GM12878 (cell line): ENCODE measurements around the gene EPHA7.

Source experiments
- CBFB ChIP-seq: IDR thresholded peaks from 2 replicates; pipeline ENCODE4 v1.6.1; 2016; ENCODE audit warnings: antibody characterized with exemption, low read depth
- CBX3 ChIP-seq: fragments of 200-600 bp; sonication (generic); IDR thresholded peaks from 2 replicates; pipeline ENCODE4 v1.6.1; 2016; ENCODE audit warnings: low read depth, borderline replicate concordance
- CTCF ChIP-seq, 3 experiments: IDR thresholded peaks in 2 of 3; conservative IDR thresholded peaks in 1 of 3; 2 replicates each; pipeline ENCODE4 v1.5.1; 2011; ENCODE audit warnings: low read depth in 3 of 3, low read length in 3 of 3, mild to moderate bottlenecking in 3 of 3, control low read depth in 2 of 3, moderate library complexity in 2 of 3, inconsistent platforms in 1 of 3, mixed read lengths in 1 of 3; ENCODE audit not compliant: control insufficient read depth in 2 of 3, insufficient read depth in 1 of 3; ENCODE audit errors: extremely low read depth in 1 of 3
- HDAC2 ChIP-seq: fragments of 200-600 bp; sonication (generic); IDR thresholded peaks from 2 replicates; pipeline ENCODE4 v1.6.1; 2017
- KDM1A ChIP-seq: fragments of 200-600 bp; sonication (generic); IDR thresholded peaks from 2 replicates; pipeline ENCODE4 v1.6.1; 2016; ENCODE audit warnings: borderline replicate concordance
- MTA2 ChIP-seq: fragments of 450-650 bp; IDR thresholded peaks from 2 replicates; pipeline ENCODE4 v1.6.1; 2016; ENCODE audit warnings: low read depth, mild to moderate bottlenecking, moderate library complexity
- POLR2A ChIP-seq: IDR thresholded peaks from 2 replicates; pipeline ENCODE4 v1.6.1; 2011; ENCODE audit warnings: low read depth, mild to moderate bottlenecking, low read length
- POLR2AphosphoS5 ChIP-seq: IDR thresholded peaks from 2 replicates; pipeline ENCODE4 v1.6.1; 2011; ENCODE audit warnings: mild to moderate bottlenecking, low read length, inconsistent platforms
- ZNF207 ChIP-seq: fragments of 450-650 bp; IDR thresholded peaks from 2 replicates; pipeline ENCODE4 v1.6.1; 2014; ENCODE audit warnings: antibody characterized with exemption, mild to moderate bottlenecking, borderline replicate concordance

- TF ChIP-seq KDM1A: no peak
- no peak for TF ChIP-seq CTCF (IDR thresholded peaks at IDR 0.05 in 2 of 3, conservative IDR thresholded peaks at IDR 0.05 in 1 of 3; ENCODE audit: control insufficient read depth in 2 of 3, extremely low read depth in 1 of 3, insufficient read depth in 1 of 3, low read depth in 3 of 3, low read length in 3 of 3)
- TF ChIP-seq POLR2A: no peak
- no peak for TF ChIP-seq ZNF207
- no peak for TF ChIP-seq MTA2
- no peak for TF ChIP-seq CBX3
- no peak for TF ChIP-seq POLR2AphosphoS5
- TF ChIP-seq HDAC2: no peak
- TF ChIP-seq CBFB: no peak
These were observed 183.6 kb downstream of the EPHA7 start for GRCh38 chr6:93235775-93236174.
